ENCODE results near the gene MEGF8.

MEGF8 gene

DNA sequence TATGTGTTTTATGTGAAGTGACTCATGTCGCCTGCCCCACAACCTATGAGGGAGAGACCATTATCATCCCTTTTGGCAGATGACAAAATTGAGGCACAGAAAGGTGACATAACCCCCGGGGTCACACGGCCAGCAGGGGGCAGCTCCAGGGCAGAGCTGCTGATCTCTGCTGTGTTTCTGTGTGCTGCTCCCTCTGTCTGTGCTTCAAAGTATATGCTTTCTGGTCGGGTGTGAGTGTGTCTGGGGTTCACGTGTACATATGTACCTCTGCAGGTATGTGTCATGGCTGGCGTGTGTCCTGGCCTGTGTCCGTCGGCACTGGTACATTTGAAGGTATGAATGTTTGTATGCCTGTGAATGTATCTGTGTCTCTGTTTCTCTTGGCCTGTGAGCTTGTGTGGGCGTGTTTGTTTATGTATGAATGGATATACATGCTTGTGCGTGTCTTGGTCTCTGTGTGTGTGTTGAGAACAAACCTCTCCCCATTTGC, 94.7 kb downstream of the MEGF8 start:
- H3K27ac ChIP-seq (ENCODE audit: low read length) = no peak overlapping the region
- H4K20me1 ChIP-seq (ENCODE audit: insufficient read depth, low read length) = no peaks in the 10 kb centered on the region
- no peaks in the 10 kb centered on the region for H3K9me3 ChIP-seq (ENCODE audit: insufficient read depth, low read length)
- H3K4me2 ChIP-seq (ENCODE audit: low read length) = peak overlapping the region; percentile 15; the same call in 1 of the 2 replicates
- no peak overlapping the region for H2AFZ ChIP-seq (ENCODE audit: low read depth, low read length)
- no peaks in the 10 kb centered on the region for H3K36me3 ChIP-seq (replicated peaks; ENCODE audit: low read depth, low read length)
- H3K4me3 ChIP-seq (ENCODE audit: low read length) = no peak overlapping the region
- peaks cover 10% of the 10 kb centered on the region; the same call in 1 of the 2 replicates for H3K4me1 ChIP-seq (ENCODE audit: low read length)
- no peaks in the 10 kb centered on the region for H3K27me3 ChIP-seq (ENCODE audit: low read depth, low read length)
- H3K9ac ChIP-seq (ENCODE audit: low read length) = no peak overlapping the region
- TF ChIP-seq EZH2phosphoT487 (IDR thresholded peaks at IDR 0.05; ENCODE audit: low read depth) = no peak
- TF ChIP-seq, protein P1, sequence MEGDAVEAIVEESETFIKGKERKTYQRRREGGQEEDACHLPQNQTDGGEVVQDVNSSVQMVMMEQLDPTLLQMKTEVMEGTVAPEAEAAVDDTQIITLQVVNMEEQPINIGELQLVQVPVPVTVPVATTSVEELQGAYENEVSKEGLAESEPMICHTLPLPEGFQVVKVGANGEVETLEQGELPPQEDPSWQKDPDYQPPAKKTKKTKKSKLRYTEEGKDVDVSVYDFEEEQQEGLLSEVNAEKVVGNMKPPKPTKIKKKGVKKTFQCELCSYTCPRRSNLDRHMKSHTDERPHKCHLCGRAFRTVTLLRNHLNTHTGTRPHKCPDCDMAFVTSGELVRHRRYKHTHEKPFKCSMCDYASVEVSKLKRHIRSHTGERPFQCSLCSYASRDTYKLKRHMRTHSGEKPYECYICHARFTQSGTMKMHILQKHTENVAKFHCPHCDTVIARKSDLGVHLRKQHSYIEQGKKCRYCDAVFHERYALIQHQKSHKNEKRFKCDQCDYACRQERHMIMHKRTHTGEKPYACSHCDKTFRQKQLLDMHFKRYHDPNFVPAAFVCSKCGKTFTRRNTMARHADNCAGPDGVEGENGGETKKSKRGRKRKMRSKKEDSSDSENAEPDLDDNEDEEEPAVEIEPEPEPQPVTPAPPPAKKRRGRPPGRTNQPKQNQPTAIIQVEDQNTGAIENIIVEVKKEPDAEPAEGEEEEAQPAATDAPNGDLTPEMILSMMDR (IDR thresholded peaks at IDR 0.05; ENCODE audit: low read depth, low read length) = peak; percentile 98
- peaks cover 12% of the 10 kb centered on the region; the same call in 1 of the 2 replicates for H3K79me2 ChIP-seq (ENCODE audit: low read length)

DNA sequence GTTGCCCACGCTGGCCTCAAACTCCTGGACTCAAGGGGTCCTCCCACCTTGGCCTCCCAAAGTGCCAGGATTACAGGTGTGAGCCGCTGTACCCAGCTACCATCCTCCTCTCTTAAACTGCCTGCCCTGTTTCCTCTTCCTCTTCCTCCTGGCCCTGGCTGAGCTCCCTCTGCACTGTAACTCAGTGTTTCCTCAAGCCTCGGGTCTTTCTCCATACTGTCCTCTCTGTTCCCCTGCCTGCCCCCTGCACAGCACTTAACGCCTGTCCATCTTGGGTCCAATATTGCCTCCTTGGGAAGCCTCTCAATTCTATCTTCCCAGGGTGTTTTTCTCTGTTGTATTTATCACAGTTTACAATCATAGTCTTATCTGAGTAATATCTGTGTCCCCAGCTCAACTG, 95.7 kb downstream of the MEGF8 start:
- Histone ChIP-seq H3K4me1 (ENCODE audit: low read length) (peaks cover 10% of the 10 kb centered on the region; the same call in 1 of the 2 replicates), H2AFZ (ENCODE audit: low read depth, low read length) (no peak overlapping the region), H3K36me3 (replicated peaks; ENCODE audit: low read depth, low read length) (no peaks in the 10 kb centered on the region), H3K9ac (ENCODE audit: low read length) (no peak overlapping the region), H3K4me3 (ENCODE audit: low read length) (no peak overlapping the region), H3K9me3 (ENCODE audit: insufficient read depth, low read length) (no peaks in the 10 kb centered on the region), H3K79me2 (ENCODE audit: low read length) (peaks cover 12% of the 10 kb centered on the region; the same call in 1 of the 2 replicates), H3K4me2 (ENCODE audit: low read length) (no peak overlapping the region), H3K27me3 (ENCODE audit: low read depth, low read length) (no peaks in the 10 kb centered on the region), H4K20me1 (ENCODE audit: insufficient read depth, low read length) (no peaks in the 10 kb centered on the region), H3K27ac (ENCODE audit: low read length) (no peak overlapping the region)
- no peak for TF ChIP-seq EZH2phosphoT487 (IDR thresholded peaks at IDR 0.05; ENCODE audit: low read depth)
- TF ChIP-seq, protein P1 (IDR thresholded peaks at IDR 0.05; ENCODE audit: low read depth, low read length) = no peak

DNA sequence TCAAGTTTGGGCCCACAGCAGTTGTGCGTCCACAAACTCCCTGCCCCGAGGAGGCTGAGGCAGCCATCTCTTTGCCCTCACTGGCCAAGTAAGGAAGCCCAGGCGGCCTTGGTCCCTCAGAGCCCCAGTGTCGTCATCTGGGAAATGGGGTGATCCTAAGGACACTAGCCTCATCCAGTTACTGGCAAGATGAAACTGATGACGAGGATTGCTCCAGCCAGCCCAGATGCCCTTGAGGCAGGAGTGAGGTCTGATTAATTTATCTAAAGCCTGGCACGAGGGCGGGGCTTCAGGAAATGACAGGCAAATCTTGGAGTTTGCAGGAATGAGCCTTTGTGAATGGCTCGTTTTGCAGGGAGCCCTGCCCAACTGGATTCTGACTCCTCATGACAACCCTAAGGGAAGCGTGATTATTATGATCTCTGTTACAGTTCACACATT, 96.2 kb downstream of the MEGF8 start:
- Histone ChIP-seq H4K20me1 (ENCODE audit: insufficient read depth, low read length) (no peaks in the 10 kb centered on the region), H3K36me3 (replicated peaks; ENCODE audit: low read depth, low read length) (no peaks in the 10 kb centered on the region), H2AFZ (ENCODE audit: low read depth, low read length) (no peak overlapping the region), H3K4me3 (ENCODE audit: low read length) (no peak overlapping the region), H3K27ac (ENCODE audit: low read length) (no peak overlapping the region), H3K9ac (ENCODE audit: low read length) (no peak overlapping the region), H3K4me2 (ENCODE audit: low read length) (peak overlapping the region; percentile 88), H3K27me3 (ENCODE audit: low read depth, low read length) (no peaks in the 10 kb centered on the region), H3K9me3 (ENCODE audit: insufficient read depth, low read length) (no peaks in the 10 kb centered on the region), H3K4me1 (ENCODE audit: low read length) (peaks cover 10% of the 10 kb centered on the region; the same call in 1 of the 2 replicates), H3K79me2 (ENCODE audit: low read length) (peaks cover 12% of the 10 kb centered on the region; the same call in 1 of the 2 replicates)
- TF ChIP-seq EZH2phosphoT487 (IDR thresholded peaks at IDR 0.05; ENCODE audit: low read depth) = no peak
- TF ChIP-seq, protein P1 (IDR thresholded peaks at IDR 0.05; ENCODE audit: low read depth, low read length) = no peak

DNA sequence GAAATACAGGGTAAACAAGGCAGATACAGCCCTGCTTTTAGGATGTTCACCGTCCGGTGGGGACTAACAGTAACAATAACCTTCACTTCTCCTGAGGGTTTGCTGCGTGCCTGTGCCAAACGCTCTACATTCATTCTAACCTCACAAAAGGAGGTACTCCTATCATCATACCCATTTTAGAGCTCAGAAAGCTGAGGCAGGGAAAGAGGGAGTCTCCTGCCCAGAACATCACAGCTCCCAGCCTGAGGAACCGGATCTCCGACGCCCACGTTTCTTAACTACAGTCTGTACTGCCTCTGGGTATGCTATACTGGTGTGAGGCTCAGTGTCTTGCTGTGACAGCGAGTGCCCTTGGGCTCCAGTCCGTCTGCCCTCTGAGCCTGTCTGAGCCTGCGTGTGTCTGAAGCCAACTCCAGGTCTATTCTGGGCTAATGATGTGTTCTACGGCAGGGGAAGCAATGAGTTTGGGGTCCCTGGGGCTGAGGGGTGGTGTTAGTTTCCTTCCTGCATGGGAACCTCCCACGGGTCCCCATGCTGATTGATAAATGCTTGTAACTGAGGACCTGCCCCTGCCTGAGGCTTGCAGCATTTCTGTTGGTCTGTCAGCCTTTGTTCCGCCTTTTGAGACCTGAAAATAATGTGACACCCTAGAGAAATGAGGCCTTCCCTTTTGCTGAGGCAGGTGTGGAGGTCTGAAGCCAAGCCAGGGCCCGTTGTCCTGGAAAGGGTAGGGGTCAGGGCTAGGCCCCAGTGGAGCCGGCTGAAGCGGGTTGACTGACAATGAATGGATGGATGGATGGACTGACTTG, 96.9 kb downstream of the MEGF8 start:
- no peaks in the 10 kb centered on the region for H4K20me1 ChIP-seq (ENCODE audit: insufficient read depth, low read length)
- H3K9me3 ChIP-seq (ENCODE audit: insufficient read depth, low read length) = no peaks in the 10 kb centered on the region
- H3K4me3 ChIP-seq (ENCODE audit: low read length) = peak overlapping the region; percentile 83
- H3K79me2 ChIP-seq (ENCODE audit: low read length) = peaks cover 12% of the 10 kb centered on the region; the same call in 1 of the 2 replicates
- peak overlapping the region; percentile 40; the same call in 1 of the 2 replicates for H3K27ac ChIP-seq (ENCODE audit: low read length)
- H3K4me1 ChIP-seq (ENCODE audit: low read length) = peaks cover 10% of the 10 kb centered on the region; the same call in 1 of the 2 replicates
- H2AFZ ChIP-seq (ENCODE audit: low read depth, low read length) = peak overlapping the region; percentile 69; the same call in 1 of the 2 replicates
- peak overlapping the region; percentile 73 for H3K9ac ChIP-seq (ENCODE audit: low read length)
- peak overlapping the region; percentile 88 for H3K4me2 ChIP-seq (ENCODE audit: low read length)
- TF ChIP-seq, protein P1 (IDR thresholded peaks at IDR 0.05; ENCODE audit: low read depth, low read length) = no peak
- TF ChIP-seq EZH2phosphoT487 (IDR thresholded peaks at IDR 0.05; ENCODE audit: low read depth) = no peak
- H3K27me3 ChIP-seq (ENCODE audit: low read depth, low read length) = no peaks in the 10 kb centered on the region
- H3K36me3 ChIP-seq (replicated peaks; ENCODE audit: low read depth, low read length) = no peaks in the 10 kb centered on the region
